Endothelial cell of umbilical vein (primary cell): ENCODE data around the gene CAPZA2.

Source experiments
- CTCF ChIP-seq, 2 donors: IDR thresholded peaks; 1 replicate in 1 of 2; 2 replicates in 1 of 2; pipeline ENCODE4 v1.5.1; 2011; ENCODE audit warnings: low read length in 2 of 2, mild to moderate bottlenecking in 2 of 2, moderate library complexity in 2 of 2, control low read depth in 1 of 2, inconsistent platforms in 1 of 2, low read depth in 1 of 2; ENCODE audit not compliant: insufficient read depth in 1 of 2; ENCODE audit errors: extremely low read depth in 1 of 2
- MAX ChIP-seq: IDR thresholded peaks from 2 replicates; pipeline ENCODE4 v1.6.1; 2011; ENCODE audit not compliant: insufficient read depth, insufficient read length
- POLR2A ChIP-seq: IDR thresholded peaks from 2 replicates; pipeline ENCODE4 v1.6.1; 2012; ENCODE audit warnings: low read depth, mild to moderate bottlenecking, control low read depth, low read length

GRCh38 chr7:116950889-116951351 is 88.5 kb downstream of the CAPZA2 start:
- TF ChIP-seq CTCF (IDR thresholded peaks at IDR 0.05; ENCODE audit: extremely low read depth in 1 of 2, insufficient read depth in 1 of 2, low read depth in 1 of 2, low read length in 2 of 2) (no peak), MAX (no peak), POLR2A (no peak)
